ENCODE data around the gene CCDC183.
"Not testable (repeated sequence)": the region's sequence is repeated elsewhere in the genome, so short reads cannot be mapped to it uniquely, and the experiment has no call there.

The CCDC183 gene

DNA sequence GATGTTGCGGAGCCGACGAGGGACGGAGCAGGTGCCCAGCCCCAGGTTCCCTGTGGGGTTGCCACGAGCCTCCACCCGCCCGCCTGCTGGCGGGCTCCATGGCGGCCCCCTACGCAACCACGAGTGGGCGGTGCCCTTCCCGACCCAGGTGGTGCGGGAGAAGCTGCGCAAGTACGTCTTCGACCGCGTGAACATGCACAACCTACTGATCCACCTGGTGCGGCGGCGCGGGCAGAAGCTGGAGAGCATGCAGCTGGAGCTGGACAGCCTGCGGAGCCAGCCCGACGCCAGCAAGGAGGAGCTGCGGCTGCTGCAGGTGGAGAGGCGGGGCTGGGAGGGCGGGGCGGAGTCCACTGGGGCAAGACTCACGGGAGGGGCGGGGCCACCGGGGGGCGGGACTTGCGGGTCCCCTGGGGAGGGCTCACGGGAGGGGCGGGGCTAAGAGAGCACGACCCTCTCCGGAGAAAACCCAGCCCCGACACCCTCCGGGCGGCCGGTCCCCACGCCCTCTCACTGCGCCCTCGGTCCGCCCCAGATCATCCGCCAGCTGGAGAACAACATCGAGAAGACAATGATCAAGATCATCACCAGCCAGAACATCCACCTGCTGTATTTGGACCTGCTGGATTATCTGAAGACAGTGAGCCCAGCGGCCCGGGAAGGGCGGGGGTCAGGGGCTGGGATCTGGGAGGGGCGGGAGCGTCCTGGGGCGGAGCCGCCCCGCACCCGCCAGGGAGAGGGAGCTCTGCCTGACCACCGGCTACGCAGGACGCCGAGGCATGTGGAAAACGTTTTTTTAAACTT, 3.9 kb downstream of the CCDC183 start:
- no peak for DNase-seq (ENCODE audit: low spot score)
- Histone ChIP-seq H3K27ac (no peak overlapping the region), H3K4me3 (peak overlapping the region; percentile 47)
- no peak for TF ChIP-seq CTCF (IDR thresholded peaks at IDR 0.05)

DNA sequence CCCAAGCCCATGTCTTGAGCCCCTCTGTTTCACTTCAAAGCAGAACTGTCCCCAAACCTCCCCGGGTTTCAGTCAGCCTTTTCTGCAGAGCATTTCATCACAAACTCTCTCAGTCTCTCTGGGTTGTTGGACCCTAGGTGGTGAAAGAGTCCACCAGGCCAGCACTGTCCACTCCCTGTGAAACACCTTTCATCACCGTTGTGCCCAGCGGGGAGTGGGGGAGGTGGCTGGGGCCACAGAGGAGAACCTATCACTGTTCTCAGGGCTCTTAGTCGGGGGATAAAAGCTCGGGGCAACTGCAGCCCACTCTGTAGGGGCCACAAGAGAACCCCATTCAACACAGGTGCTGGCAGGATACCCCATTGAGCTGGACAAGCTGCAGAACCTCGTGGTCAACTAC, 6.2 kb downstream of the CCDC183 start:
- Histone ChIP-seq H3K4me3 (no peak overlapping the region), H3K27ac (no peak overlapping the region)
- DNase-seq (ENCODE audit: low spot score): no peak

GRCh38 chr9:136803009-136803550, 6.9 kb downstream of the CCDC183 start:
- not testable (repeated sequence) for DNase-seq (ENCODE audit: low spot score)

More for the DNA sequence above, 6.2 kb downstream of the CCDC183 start:
- no peak for TF ChIP-seq CTCF (IDR thresholded peaks at IDR 0.05)

GRCh38 chr9:136803551-136804508, 7.7 kb downstream of the CCDC183 start:
- no peak for DNase-seq (ENCODE audit: low spot score)
- H3K4me3 ChIP-seq: no peak overlapping the region
- no peak for TF ChIP-seq CTCF (IDR thresholded peaks at IDR 0.05)
- no peak overlapping the region for H3K27ac ChIP-seq

More at GRCh38 chr9:136803009-136803550, 6.9 kb downstream of the CCDC183 start:
- H3K4me3 ChIP-seq, H3K27ac ChIP-seq: not testable (repeated sequence)

- Histone ChIP-seq H3K27ac (no peak overlapping the region), H3K4me3 (no peak overlapping the region)
- no peak for TF ChIP-seq CTCF (IDR thresholded peaks at IDR 0.05)
- DNase-seq (ENCODE audit: low spot score): no peak
Observed at GRCh38 chr9:136804509-136805206, 8.5 kb downstream of the CCDC183 start.

DNA sequence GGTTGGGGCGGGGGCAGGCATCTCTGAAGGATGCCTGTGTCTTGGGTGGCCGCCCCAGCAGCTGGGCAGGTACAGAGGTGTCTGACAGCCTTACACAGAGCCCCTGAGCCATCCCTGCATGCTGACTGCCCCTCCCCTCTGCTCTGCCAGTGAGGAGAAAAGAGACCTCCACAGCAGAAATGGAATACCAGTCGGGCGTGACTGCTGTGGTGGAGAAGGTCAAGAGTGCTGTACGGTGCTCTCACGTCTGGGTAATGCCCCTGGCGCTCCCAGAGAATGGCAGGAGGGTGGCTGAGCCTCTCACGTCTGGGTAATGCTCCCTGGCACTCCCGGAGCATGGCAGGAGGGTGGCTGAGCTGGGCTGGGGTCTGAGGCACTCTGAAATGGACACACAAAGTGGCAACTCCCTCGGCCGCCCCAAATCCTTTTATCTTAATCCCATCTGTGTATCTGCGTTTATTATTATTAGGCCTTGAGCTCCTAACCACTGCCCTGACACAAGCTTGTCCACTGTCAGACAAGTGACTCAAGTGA, 9.1 kb downstream of the CCDC183 start:
- no peak overlapping the region for H3K4me3 ChIP-seq
- no peak for DNase-seq (ENCODE audit: low spot score)
- H3K27ac ChIP-seq: no peak overlapping the region
- no peak for TF ChIP-seq CTCF (IDR thresholded peaks at IDR 0.05)

All from coronary artery (tissue), 2 donors.